Ishikawa (cell line): ENCODE measurements around the gene NOTCH3.

ENCODE experiments used
- CEBPB ChIP-seq: IDR thresholded peaks from 2 replicates; pipeline ENCODE4 v1.6.1; 2012
- CREB1 ChIP-seq: IDR thresholded peaks from 2 replicates; pipeline ENCODE4 v1.6.1; 2012; ENCODE audit warnings: low read depth
- EGR1 ChIP-seq: IDR thresholded peaks from 2 replicates; pipeline ENCODE4 v1.6.1; 2012
- EP300 ChIP-seq: IDR thresholded peaks from 2 replicates; pipeline ENCODE4 v1.6.1; 2012; ENCODE audit warnings: borderline replicate concordance
- FOXM1 ChIP-seq: IDR thresholded peaks from 2 replicates; pipeline ENCODE4 v1.6.1; 2012; ENCODE audit warnings: low read depth, borderline replicate concordance
- MAX ChIP-seq: IDR thresholded peaks from 2 replicates; pipeline ENCODE4 v1.6.1; 2012
- RAD21 ChIP-seq: IDR thresholded peaks from 2 replicates; pipeline ENCODE4 v1.6.1; 2012; ENCODE audit warnings: low read depth
- TAF1 ChIP-seq: IDR thresholded peaks from 2 replicates; pipeline ENCODE4 v1.6.1; 2012; ENCODE audit warnings: low read depth, mild to moderate bottlenecking
- TCF12 ChIP-seq: IDR thresholded peaks from 2 replicates; pipeline ENCODE4 v1.6.1; 2012; ENCODE audit warnings: low read depth
- YY1 ChIP-seq: IDR thresholded peaks from 2 replicates; pipeline ENCODE4 v1.6.1; 2012; ENCODE audit warnings: low read depth
- TF ChIP-seq, protein P1 (sequence below): IDR thresholded peaks from 2 replicates; pipeline ENCODE4 v1.6.1; 2012

DNA sequence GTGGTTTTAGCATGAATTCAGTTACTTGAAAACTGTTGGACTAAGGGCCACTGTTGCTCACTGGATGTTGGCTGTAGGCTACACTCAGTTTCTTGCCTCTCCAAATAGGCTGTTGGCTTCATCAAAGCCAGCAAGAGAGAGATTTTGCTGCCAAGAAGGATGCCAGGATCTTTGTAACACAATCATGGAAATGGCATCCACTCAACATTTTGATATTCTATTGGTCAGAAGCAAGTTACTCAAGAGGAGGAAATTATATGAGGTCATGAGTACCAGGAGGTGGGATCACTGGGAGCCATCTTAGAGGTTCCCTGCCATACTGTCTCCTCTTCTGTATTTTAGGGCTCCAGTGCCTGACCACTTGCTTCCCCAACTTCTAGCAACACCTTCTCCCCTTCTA lies 63.0 kb downstream of the NOTCH3 start:
- TF ChIP-seq EP300 (no peak), RAD21 (no peak), YY1 (no peak), MAX (no peak), TAF1 (no peak), TCF12 (no peak), CEBPB (no peak), EGR1 (no peak), CREB1 (no peak), FOXM1 (no peak)
- TF ChIP-seq, protein P1, sequence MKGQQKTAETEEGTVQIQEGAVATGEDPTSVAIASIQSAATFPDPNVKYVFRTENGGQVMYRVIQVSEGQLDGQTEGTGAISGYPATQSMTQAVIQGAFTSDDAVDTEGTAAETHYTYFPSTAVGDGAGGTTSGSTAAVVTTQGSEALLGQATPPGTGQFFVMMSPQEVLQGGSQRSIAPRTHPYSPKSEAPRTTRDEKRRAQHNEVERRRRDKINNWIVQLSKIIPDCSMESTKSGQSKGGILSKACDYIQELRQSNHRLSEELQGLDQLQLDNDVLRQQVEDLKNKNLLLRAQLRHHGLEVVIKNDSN = no peak
